B cell (primary cell): ENCODE measurements around the gene RET. TPM values are rescaled to one million over a fixed set of nuclear protein-coding genes. Genes with fewer than 3 reads are reported as not detected.

Experiments used
- ATAC-seq: fragments of 200-7000 bp; cut with Tn5 transposase; one replicate; pipeline ENCODE4 v1.10.0; 2021; ENCODE audit warnings: low read depth, mild to moderate bottlenecking, moderate number of reproducible peaks, moderate library complexity
- CTCF ChIA-PET: fragments of 350-600 bp; sonication (Branson Sonifier 250); formaldehyde crosslinking; loops from one replicate; lab custom pipeline; 2021; ENCODE audit warnings: antibody characterized with exemption, inconsistent platforms; lab: Charles Lee
- POLR2A ChIA-PET: fragments of 350-600 bp; sonication (Branson Sonifier 250); formaldehyde crosslinking; loops from one replicate; lab custom pipeline; 2021; ENCODE audit warnings: antibody characterized with exemption; lab: Charles Lee
- DNase-seq: peaks from one replicate; pipeline ENCODE4 v3.0.0; 2013
- H2AFZ ChIP-seq: 2 replicates; pipeline ENCODE4 v1.6.1; 2012; ENCODE audit warnings: mild to moderate bottlenecking, low read depth, low read length; ENCODE audit not compliant: insufficient read depth, poor library complexity, severe bottlenecking
- H3K27ac ChIP-seq, 2 donors: 1 replicate in 1 of 2; 2 replicates in 1 of 2; pipeline ENCODE4 v1.5.1; 2012 to 2013; ENCODE audit warnings: low read length in 2 of 2, mild to moderate bottlenecking in 2 of 2, moderate library complexity in 1 of 2
- H3K27me3 ChIP-seq, 4 experiments: fragments of 200-600 bp in 1 of 4; sonication (generic) in 1 of 4; replicated peaks in 1 of 4; 1 replicate in 2 of 4; 2 replicates in 2 of 4; pipeline versions ENCODE4 v1.6.1 to v1.7.0; 2013 to 2016; ENCODE audit warnings: low read length in 3 of 4, mild to moderate bottlenecking in 2 of 4, mixed read lengths in 1 of 4, moderate library complexity in 1 of 4; ENCODE audit not compliant: insufficient read depth in 4 of 4, control insufficient read depth in 3 of 4; ENCODE audit errors: control extremely low read depth in 1 of 4
- H3K36me3 ChIP-seq, 2 experiments: replicated peaks in 1 of 2; 1 replicate in 1 of 2; 2 replicates in 1 of 2; pipeline versions ENCODE4 v1.6.1 to v1.7.1; 2013; ENCODE audit warnings: low read length in 1 of 2; ENCODE audit not compliant: insufficient read depth in 2 of 2, control insufficient read depth in 1 of 2; ENCODE audit errors: control extremely low read depth in 1 of 2, extremely low read depth in 1 of 2
- H3K4me1 ChIP-seq, 2 donors: fragments of 200-600 bp in 1 of 2; sonication (generic) in 1 of 2; 1 replicate in 1 of 2; 2 replicates in 1 of 2; pipeline versions ENCODE4 v1.5.1 to v1.6.1; 2013 to 2017; ENCODE audit warnings: low read length in 2 of 2; ENCODE audit not compliant: control insufficient read depth in 2 of 2, insufficient read depth in 2 of 2
- H3K4me2 ChIP-seq: replicated peaks from 2 replicates; pipeline ENCODE3; 2012; ENCODE audit warnings: mild to moderate bottlenecking, low read depth, low read length; ENCODE audit not compliant: poor library complexity, severe bottlenecking
- H3K4me3 ChIP-seq, 5 experiments: fragments of 200-600 bp in 1 of 5; sonication (generic) in 1 of 5; 1 replicate in 3 of 5; 2 replicates in 2 of 5; pipeline versions ENCODE4 v1.5.1 to v1.7.0; 2011 to 2016; ENCODE audit warnings: low read length in 4 of 5, mild to moderate bottlenecking in 4 of 5, low read depth in 2 of 5, control low read depth in 1 of 5, moderate library complexity in 1 of 5; ENCODE audit not compliant: insufficient read depth in 1 of 5; ENCODE audit errors: control extremely low read depth in 1 of 5, extremely low read depth in 1 of 5
- H3K79me2 ChIP-seq: fragments of 200-600 bp; sonication (generic); one replicate; pipeline ENCODE4 v1.6.0; 2016; ENCODE audit warnings: low read length; ENCODE audit not compliant: control insufficient read depth, insufficient read depth
- H3K9ac ChIP-seq: fragments of 200-600 bp; sonication (generic); 2 replicates; pipeline ENCODE4 v1.6.1; 2017; ENCODE audit warnings: mild to moderate bottlenecking, low read length, moderate library complexity
- H3K9me3 ChIP-seq, 3 donors: one replicate each; pipeline versions ENCODE4 v1.6.1 to v1.7.1; 2013; ENCODE audit warnings: low read length in 2 of 3; ENCODE audit not compliant: control insufficient read depth in 2 of 3, insufficient read depth in 1 of 3; ENCODE audit errors: control extremely low read depth in 1 of 3
- H4K20me1 ChIP-seq: 2 replicates; pipeline ENCODE4 v1.6.0; 2012; ENCODE audit warnings: mild to moderate bottlenecking, low read length; ENCODE audit not compliant: insufficient read depth, control insufficient read depth, poor library complexity, severe bottlenecking
- H3K27ac Mint-ChIP-seq: one replicate; pipeline ENCODE4 v1.8.0; 2021; ENCODE audit warnings: mixed read lengths
- H3K27me3 Mint-ChIP-seq: one replicate; pipeline ENCODE4 v1.8.0; 2021; ENCODE audit warnings: mixed read lengths
- H3K4me1 Mint-ChIP-seq: one replicate; pipeline ENCODE4 v1.8.0; 2021; ENCODE audit warnings: mixed read lengths
- H3K4me3 Mint-ChIP-seq: one replicate; pipeline ENCODE4 v1.8.0; 2021; ENCODE audit warnings: mixed read lengths
- H3K9me3 Mint-ChIP-seq: one replicate; pipeline ENCODE4 v1.8.0; 2022; ENCODE audit warnings: mixed read lengths; ENCODE audit not compliant: insufficient read depth
- EZH2 ChIP-seq: IDR thresholded peaks from 2 replicates; pipeline ENCODE4 v1.6.1; 2012; ENCODE audit warnings: borderline replicate concordance, low read depth, mild to moderate bottlenecking, moderate library complexity, low read length; ENCODE audit not compliant: insufficient read depth, poor library complexity, severe bottlenecking
- WGBS: methylation state at CpG from one replicate; pipeline ENCODE4 v1.1.5; 2013; ENCODE audit warnings: missing lambda C conversion rate; ENCODE audit not compliant: insufficient coverage; 5-methylcytosine and 5-hydroxymethylcytosine counted together
- intact Hi-C: fragments of 100-400 bp; cut with micrococcal nuclease; formaldehyde crosslinking; loops from one replicate; pipeline ENCODE4 v1.10.0; 2022
- polyA plus RNA-seq: library from polyadenylated mRNA; depleted of rRNA; stranded (reverse); fragments of >200 nt; gene quantifications from 2 replicates; pipeline ENCODE4 v1.2.3, GENCODE V29; 2012
- total RNA-seq, 2 donors: library from RNA; stranded (reverse); fragments of 120-200 nt in 1 of 2; gene quantifications; 1 replicate in 1 of 2; 2 replicates in 1 of 2; pipeline versions ENCODE4 v1.2.3 to v1.2.4, GENCODE V29; 2013 to 2022
- TF ChIP-seq, protein P1 (sequence below): fragments of 200-600 bp; IDR thresholded peaks from one replicate; pipeline ENCODE4 v1.8.0; 2022; ENCODE audit warnings: antibody characterized with exemption, mild to moderate bottlenecking

The RET gene
- total and polyA plus RNA-seq, 2 donors (not counting 1 experiment from before 2014, with no cell fraction given), result 0.16 to 0.27 TPM

DNA sequence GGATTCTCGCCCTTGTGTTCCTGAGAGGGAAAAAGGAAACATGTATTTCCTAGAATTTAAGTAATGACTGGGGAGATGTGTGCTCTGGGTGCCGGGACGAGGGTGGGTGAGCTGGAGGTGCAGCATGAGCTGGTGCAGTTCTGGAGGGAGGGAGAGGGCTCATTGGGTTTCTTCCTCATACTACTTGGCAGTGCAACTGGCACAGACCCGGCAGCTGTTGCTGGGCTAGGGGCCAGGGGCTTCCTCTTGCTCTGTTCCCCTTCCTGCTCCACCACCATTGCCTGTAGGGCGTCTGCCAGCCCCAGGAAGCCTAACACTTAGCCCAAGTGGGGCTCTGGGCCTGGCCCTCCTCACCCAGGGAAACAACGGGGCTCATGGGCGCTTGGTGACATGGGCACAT, 5.9 kb downstream of the RET start:
- CTCF ChIA-PET, result no interaction called here
- peaks cover 39% of the 10 kb centered on the region for H3K27me3 Mint-ChIP-seq
- Histone ChIP-seq H2AFZ (no peak overlapping the region), H3K9me3 (peaks cover 0 to 4% (median 0%) of the 10 kb centered on the region in 3 donors), H3K36me3 (no peaks in the 10 kb centered on the region), H3K27ac (no peak overlapping the region), H3K4me1 (no peaks in the 10 kb centered on the region), H3K4me2 (no peak overlapping the region), H3K4me3 (no peak overlapping the region), H4K20me1 (no peaks in the 10 kb centered on the region), H3K27me3 (peaks cover 0 to 13% (median 0%) of the 10 kb centered on the region in 4 experiments), H3K79me2 (no peaks in the 10 kb centered on the region), H3K9ac (no peak overlapping the region)
- no peaks in the 10 kb centered on the region for H3K9me3 Mint-ChIP-seq
- no peak overlapping the region for H3K4me3 Mint-ChIP-seq
- H3K4me1 Mint-ChIP-seq, result peaks cover 6% of the 10 kb centered on the region
- TF ChIP-seq EZH2, result no peak
- TF ChIP-seq, protein P1, sequence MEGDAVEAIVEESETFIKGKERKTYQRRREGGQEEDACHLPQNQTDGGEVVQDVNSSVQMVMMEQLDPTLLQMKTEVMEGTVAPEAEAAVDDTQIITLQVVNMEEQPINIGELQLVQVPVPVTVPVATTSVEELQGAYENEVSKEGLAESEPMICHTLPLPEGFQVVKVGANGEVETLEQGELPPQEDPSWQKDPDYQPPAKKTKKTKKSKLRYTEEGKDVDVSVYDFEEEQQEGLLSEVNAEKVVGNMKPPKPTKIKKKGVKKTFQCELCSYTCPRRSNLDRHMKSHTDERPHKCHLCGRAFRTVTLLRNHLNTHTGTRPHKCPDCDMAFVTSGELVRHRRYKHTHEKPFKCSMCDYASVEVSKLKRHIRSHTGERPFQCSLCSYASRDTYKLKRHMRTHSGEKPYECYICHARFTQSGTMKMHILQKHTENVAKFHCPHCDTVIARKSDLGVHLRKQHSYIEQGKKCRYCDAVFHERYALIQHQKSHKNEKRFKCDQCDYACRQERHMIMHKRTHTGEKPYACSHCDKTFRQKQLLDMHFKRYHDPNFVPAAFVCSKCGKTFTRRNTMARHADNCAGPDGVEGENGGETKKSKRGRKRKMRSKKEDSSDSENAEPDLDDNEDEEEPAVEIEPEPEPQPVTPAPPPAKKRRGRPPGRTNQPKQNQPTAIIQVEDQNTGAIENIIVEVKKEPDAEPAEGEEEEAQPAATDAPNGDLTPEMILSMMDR, result no peak
- H3K27ac Mint-ChIP-seq, result no peak overlapping the region
- POLR2A ChIA-PET, result no interaction called here
- ATAC-seq, result no peak
- no peak for DNase-seq
- 34% methylated on average over 7 of the region's 7 CpGs for WGBS
- intact Hi-C loops, result no loop called here

DNA sequence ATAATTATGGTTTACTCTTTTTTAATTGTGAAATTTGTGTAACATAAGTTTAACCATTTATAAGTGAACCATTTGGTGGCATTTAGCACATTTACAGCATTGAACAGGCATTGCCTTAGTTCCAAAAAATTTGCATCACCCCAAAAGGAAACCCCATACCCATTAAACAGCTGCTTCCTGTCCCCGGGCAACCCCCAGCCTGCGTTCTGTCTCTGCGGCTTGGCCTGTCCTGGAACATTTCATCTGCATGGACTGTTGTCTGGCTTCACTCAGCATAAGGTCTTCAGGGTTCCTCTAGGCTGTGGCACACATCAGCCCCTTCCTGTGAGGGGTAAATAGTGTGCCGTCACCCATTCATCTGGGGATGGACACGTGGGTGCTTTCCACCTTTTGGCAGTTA, 6.9 kb downstream of the RET start:
- intact Hi-C loops, result no loop called here
- Histone ChIP-seq H3K36me3 (no peaks in the 10 kb centered on the region), H3K4me2 (no peak overlapping the region), H3K27ac (no peak overlapping the region), H3K9me3 (peaks cover 0 to 4% (median 0%) of the 10 kb centered on the region in 3 donors), H3K79me2 (no peaks in the 10 kb centered on the region), H3K4me1 (no peaks in the 10 kb centered on the region), H3K9ac (no peak overlapping the region), H3K27me3 (peaks cover 0 to 3% (median 0%) of the 10 kb centered on the region in 4 experiments), H3K4me3 (no peak overlapping the region), H2AFZ (no peak overlapping the region), H4K20me1 (no peaks in the 10 kb centered on the region)
- H3K27me3 Mint-ChIP-seq, result peaks cover 34% of the 10 kb centered on the region
- no peak for ATAC-seq
- 2% methylated on average over 5 of the region's 5 CpGs for WGBS
- no peak for TF ChIP-seq EZH2
- TF ChIP-seq, protein P1, result no peak
- POLR2A ChIA-PET, result no interaction called here
- H3K27ac Mint-ChIP-seq, result no peak overlapping the region
- H3K4me1 Mint-ChIP-seq, result peaks cover 2% of the 10 kb centered on the region
- no peaks in the 10 kb centered on the region for H3K9me3 Mint-ChIP-seq
- no peak overlapping the region for H3K4me3 Mint-ChIP-seq
- CTCF ChIA-PET, result no interaction called here
- DNase-seq, result no peak
